ENCODE results near the gene FYB1.
"Not testable (repeated sequence)": the region's sequence is repeated elsewhere in the genome, so short reads cannot be mapped to it uniquely, and the experiment has no call there.

The FYB1 gene

DNA sequence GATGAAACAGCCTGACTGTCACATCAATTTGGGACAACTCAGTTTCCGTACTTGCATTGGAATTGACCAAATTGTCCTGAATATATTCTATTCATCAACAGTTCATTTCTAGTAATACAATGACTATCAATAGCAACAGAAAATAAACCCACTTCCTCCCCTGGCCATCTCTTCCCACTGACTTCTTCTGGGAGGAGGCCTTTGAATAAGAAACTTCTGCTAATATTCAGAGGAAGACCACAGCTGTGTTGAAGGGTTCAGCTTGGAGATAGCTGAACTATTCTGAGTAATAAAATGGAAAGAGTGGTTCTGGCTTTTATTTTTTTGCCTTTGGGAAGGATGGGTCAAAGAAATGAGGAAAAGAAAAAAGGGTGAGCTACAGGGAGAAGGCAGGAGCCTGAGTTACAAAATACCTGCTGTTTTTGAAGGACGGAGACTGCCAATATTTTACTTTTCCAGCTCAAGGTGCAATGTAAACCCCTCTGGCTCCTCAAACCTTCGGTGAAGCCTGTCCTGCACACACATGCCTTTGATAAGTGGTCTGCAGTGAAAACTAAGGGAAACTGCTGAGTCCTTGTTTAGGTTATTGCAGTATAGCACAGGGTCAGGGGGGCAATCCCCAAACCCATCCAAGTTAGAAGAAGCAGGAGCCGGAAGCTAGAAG lies 29.9 kb downstream of the FYB1 start:
- DNase-seq: no peak

- no peak for DNase-seq
These were observed 31.3 kb downstream of the FYB1 start for GRCh38 chr5:39187831-39188731.

DNA sequence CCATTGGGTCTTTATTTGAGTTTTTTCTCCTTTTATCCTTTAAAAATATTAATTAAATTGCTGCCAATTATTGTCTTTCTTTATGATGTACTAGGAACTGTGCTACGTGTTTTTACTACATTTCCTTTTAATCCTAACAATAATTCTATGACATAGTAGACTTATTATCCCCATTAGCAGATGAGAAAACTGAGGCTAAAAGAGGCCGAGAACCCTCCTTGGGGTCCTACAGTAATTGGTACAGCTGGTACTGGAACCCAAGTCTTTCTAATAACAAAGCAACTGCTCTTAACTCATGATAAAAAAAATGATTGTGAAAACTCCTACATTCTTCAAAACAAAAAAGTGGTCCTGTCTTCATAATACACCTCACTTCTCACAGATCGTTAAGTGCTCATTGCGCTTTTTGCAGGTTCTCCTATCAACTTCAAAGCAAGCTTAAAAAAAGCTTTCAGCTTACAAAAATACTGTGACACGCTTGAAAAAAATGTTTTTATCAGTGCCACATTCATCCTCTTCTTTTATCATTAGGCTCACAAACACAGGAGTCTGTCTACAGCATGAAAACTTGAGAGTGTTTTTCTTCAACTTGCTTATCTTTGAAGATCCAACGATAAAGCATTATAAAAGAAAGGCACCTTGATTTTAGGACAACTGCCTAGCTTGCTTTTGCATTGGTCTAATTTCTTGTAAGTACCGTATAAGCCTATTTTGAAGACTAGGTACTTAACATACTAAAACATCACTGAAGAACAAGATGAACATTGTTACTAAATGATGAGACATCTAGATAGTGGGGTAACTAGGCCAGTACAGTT lies 32.4 kb downstream of the FYB1 start:
- DNase-seq: no peak

- no peak for DNase-seq
These were observed 33.1 kb downstream of the FYB1 start for GRCh38 chr5:39186289-39186688.

DNA sequence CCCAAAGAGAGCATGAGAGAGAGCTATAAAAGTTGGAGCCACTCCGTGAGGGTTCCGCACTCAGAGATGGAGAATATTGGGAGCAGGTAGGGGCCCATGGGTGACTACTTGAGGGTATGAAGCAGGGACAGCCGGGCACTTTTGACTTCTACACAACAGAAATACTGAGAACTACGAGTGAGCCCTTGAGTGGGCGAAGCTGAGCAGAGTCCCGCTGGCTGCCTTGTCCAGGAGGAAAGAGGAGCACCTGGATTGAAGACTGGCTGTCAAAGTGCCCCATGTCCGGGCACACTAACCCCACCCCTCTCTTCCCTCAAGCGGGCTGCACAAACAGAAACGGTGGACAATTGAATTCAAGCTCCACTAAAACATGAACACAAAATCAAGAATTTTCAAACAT lies 33.6 kb downstream of the FYB1 start:
- no peak for DNase-seq

DNA sequence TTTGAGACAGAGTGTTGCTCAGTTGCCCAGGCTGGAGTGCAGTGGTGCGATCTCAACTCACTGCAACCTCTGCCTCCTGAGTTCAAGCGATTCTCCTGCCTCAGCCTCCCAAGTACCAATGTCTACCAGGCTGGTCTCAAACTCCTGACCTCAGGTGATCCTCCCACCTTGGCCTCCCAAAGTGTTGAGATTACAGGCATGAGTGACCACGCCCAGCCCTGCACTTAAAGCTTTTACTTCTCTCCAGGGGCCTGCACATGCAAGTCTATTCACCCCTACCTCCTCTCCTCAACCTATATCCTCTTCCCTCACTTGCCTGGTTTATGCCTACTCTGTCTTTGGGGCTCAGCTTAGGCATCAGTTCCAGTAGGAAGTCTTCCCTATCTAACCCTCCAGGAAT lies 39.8 kb downstream of the FYB1 start:
- not testable (repeated sequence) for DNase-seq

DNA sequence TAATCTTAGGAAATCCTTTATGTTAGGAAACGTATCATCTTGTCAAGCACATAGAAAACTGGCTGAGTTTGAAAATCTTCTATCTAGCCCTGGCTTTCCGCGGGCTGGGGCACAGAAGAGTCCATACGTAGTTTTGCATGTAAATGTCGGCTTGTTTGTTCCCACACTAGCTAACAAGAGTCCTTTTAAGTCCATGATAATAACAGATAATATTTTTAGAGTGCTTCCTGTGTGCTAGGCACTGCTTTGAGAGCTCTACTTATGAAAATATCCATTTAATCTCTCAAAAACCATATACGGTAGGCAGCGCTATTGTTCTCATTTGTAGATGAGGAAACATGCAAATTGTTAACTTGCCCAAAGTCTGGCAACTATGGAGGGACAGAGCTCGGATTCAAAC lies 40.5 kb downstream of the FYB1 start:
- DNase-seq: no peak

GRCh38 chr5:39178171-39178570 lies 41.2 kb downstream of the FYB1 start:
- DNase-seq: no peak

DNA sequence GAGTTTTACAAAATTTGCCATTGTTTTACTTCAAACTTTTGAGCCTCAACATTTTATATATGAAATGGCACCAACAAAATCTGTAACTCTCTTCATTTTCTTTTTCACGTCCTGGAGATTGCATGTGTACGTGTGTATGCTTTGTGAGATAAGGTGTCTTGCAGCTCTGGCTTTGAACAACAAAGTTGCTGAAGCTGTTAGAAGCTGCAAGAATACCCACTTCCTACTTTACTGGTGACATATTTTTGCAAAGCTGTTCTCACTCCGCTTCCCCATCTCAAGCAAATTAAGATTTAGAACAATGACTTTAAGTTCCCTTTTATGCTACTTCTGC lies 41.8 kb downstream of the FYB1 start:
- DNase-seq: no peak

DNA sequence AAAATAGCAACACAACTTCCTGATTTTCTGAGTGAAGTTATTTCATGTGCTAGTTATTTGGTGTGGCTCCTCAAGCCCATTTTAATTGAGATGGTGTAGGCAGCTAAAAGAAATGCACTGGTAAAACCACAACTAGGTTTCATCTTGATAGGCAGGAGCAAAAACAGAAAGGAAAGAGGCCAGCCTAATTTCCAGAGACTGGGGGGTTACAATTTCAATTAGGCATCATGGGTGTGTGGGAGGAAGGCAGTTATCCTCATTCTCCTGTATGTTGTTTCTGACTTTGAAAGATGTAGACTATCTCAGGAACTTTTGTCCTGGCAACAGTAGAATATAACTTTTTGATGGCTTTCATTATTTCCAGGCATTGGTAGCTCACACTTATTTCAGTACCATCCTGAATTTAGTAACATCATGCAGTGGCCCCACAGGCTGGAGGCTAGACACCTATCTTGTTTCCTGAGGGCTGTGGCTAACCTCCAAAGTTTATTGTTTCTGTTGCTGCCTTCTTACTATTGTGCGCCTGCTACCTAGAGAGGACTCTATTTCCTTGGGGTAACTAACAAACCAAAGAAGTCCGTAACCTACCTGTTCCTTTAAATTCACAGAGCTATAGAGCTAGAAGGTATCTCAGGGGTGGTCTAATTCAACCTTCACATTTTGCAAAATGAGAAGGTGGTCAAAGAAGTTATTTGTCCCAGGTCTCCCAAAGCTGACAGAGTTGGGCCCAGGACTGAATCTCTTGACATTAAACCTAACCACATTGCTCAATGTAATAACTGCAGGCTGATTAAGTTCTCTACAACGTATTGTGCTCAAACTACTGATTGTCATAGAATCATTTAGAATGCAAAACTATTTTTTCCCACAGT lies 42.4 kb downstream of the FYB1 start:
- DNase-seq: no peak

DNA sequence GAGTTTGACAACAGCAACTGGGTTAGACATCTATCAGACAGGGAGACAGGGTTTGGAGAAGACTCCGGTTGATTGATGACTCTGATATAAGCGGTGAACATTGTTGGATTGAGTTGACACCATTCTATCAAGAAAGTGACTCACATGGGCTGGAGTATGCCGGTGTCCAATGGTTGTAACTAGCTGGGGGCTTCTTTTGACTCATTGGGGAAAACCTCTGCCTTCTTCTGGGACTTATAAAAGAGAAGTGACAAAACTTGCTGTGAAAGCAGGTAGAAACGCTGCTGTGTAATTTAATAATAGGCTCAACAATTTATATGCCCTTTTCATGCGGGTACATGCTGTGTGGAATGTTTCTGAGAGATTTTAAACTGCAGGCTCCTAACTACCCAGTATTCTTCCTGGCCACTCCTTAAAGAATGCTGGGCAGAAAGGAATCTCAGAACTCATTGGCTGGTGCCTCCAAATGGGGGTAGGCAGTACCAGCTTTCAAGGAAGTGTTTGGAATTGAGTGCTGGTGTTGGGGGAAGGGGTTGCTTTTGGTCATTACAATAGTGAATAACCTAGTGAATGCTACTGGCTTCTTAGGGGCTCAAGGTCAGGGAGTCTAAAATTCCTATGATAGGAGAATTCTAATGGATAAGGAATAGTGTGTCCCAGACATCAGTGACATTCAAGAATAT lies 43.9 kb downstream of the FYB1 start:
- DNase-seq: no peak

DNA sequence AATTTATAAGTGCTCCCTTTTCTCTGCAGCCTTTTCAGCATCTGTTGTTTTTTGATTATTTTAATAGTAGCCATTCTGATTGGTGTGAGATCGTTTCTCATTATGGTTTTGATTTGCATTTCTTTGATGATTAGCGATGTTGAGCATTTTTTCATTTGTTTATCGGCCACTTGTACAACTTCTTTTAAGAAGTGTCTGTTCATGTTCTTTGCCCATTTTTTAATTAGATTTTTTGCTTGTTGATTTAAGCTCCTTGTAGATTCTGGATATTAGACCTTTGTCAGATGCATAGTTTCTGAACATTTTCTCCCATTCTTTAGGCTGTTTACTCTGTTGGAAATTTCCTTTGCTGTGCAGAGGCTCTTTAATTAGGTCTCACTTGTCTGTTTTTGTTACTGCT lies 46.3 kb downstream of the FYB1 start:
- no peak for DNase-seq

GRCh38 chr5:39172593-39172992 lies 46.8 kb downstream of the FYB1 start:
- no peak for DNase-seq

GRCh38 chr5:39171647-39172046 lies 47.7 kb downstream of the FYB1 start:
- no peak for DNase-seq

GRCh38 chr5:39169081-39169480 lies 50.3 kb downstream of the FYB1 start:
- DNase-seq: no peak

DNA sequence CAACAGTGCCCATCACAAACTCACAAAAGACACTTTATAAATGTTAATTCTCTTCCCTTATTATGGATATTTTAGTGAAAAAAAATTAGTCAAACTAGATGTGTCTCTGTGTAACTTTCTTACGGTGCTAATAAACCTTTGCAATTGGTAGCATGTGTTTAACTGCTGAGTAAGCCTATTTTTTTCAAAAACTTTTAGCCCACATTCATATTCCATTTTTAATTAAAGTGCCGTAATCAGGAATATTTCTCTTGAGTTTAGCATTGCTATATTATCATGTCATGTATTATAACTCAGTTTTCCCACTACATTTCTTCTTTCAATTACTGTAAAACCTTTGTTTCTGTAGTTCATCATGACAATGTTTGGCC lies 51.4 kb downstream of the FYB1 start:
- no peak for DNase-seq

- DNase-seq: no peak
These were observed 52.0 kb downstream of the FYB1 start for GRCh38 chr5:39167141-39167971.

DNA sequence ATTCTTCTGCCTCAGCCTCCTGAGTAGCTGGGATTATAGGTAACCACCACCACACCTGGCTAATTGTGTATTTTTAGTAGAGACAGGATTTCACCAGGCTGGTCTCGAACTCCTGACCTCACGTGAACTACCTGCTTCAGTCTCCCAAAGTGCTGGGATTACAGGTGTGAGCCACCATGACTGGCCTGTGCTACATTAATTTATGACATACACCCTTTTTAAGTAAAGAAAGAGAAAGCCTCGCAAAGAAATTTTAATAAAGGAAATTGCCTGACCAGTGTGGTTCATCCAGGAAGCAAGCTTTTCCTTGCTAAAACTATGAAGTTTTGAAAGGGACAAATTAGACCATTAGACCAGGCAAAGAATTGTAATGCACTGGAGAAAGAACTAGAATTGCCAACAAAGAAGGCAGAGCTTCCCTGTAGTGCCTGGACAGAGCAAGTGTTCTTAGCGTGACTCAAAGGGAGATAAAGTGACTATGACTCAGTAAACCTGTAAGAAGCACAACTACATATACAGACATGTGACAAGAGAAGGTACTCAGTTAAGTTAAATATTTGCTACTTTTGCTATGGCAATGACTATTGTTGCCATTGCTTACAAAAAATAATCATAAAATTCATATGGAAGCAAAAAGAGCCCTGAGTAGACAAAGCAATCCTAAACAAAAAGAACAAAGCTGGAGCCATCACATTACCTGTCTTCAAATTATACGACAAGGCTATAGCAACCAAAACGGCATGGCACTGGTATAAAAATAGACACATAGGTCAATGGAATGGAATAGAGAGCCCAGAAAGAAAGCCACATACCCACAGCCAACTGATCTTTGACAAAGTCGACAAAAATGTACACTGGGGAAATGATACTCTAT lies 54.6 kb downstream of the FYB1 start:
- no peak for DNase-seq

- DNase-seq: no peak
These were observed 55.3 kb downstream of the FYB1 start for GRCh38 chr5:39164016-39164415.

Measured in anterior cingulate cortex (tissue), 58 donors.